Neural progenitor cell (in vitro differentiated cells): ENCODE measurements around the gene RABGGTA.

Source experiments
- EZH2 ChIP-seq: fragments of 200-600 bp; sonication (generic); IDR thresholded peaks from 2 replicates; pipeline ENCODE4 v1.6.1; 2017; ENCODE audit warnings: antibody characterized with exemption, mild to moderate bottlenecking, moderate library complexity
- TF ChIP-seq, protein P1 (sequence below): fragments of 200-600 bp; sonication (generic); IDR thresholded peaks from 2 replicates; pipeline ENCODE4 v1.5.1; 2017; ENCODE audit warnings: antibody characterized with exemption, mild to moderate bottlenecking

DNA sequence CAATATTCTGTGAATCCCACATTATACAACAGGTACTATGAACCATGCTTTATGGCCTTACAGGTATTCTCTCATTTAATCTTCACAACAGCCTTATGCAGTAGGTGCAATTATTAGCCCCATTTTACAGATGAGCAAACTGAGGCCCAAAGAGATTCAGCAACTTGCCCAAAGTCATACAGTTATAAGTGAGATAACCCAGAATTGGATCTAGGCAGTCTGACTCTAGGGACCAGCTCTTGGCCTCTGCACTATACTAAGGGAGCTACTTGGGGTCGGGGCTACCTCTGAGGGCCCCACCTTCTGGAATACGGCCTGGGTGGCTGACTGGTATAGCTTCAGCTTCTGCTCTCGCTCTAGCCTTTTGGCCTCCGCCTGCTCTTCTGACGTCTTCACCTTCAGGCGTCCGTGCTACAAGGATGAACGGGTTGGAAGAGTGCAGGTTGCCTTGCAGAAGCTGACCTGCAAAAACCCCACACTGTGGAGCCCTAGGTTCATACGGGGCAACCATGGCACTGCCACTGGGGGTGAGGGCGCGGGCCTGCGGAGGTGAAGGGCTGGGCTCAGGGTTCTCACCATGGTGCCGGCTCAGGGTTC lies 762 bp downstream of the RABGGTA start:
- TF ChIP-seq, protein P1, sequence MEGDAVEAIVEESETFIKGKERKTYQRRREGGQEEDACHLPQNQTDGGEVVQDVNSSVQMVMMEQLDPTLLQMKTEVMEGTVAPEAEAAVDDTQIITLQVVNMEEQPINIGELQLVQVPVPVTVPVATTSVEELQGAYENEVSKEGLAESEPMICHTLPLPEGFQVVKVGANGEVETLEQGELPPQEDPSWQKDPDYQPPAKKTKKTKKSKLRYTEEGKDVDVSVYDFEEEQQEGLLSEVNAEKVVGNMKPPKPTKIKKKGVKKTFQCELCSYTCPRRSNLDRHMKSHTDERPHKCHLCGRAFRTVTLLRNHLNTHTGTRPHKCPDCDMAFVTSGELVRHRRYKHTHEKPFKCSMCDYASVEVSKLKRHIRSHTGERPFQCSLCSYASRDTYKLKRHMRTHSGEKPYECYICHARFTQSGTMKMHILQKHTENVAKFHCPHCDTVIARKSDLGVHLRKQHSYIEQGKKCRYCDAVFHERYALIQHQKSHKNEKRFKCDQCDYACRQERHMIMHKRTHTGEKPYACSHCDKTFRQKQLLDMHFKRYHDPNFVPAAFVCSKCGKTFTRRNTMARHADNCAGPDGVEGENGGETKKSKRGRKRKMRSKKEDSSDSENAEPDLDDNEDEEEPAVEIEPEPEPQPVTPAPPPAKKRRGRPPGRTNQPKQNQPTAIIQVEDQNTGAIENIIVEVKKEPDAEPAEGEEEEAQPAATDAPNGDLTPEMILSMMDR = no peak
- no peak for TF ChIP-seq EZH2
